ENCODE data around the gene CELA2A.

- TF ChIP-seq CTCF (IDR thresholded peaks at IDR 0.05) (no peak), POLR2A (IDR thresholded peaks at IDR 0.05) (no peak)
Observed at GRCh38 chr1:15479654-15480347, 23.3 kb downstream of the CELA2A start.

All from adrenal gland (tissue), 5 donors.